Measurements from ENCODE around the gene PTPN18.
"Not testable (repeated sequence)": the region's sequence is repeated elsewhere in the genome, so short reads cannot be mapped to it uniquely, and the experiment has no call there.

Gene PTPN18

GRCh38 chr2:130328710-130329109 is 27.1 kb upstream of the PTPN18 start:
- Histone ChIP-seq H4K20me1 (ENCODE audit: insufficient read depth, low read length, poor library complexity, severe bottlenecking) (no peaks in the 10 kb centered on the region), H2AFZ (ENCODE audit: low read length) (no peak overlapping the region), H3F3A (ENCODE audit: low read depth) (no peaks in the 10 kb centered on the region), H3K9me3 (ENCODE audit: insufficient read depth, low read depth, low read length) (no peaks in the 10 kb centered on the region), H3K9me2 (replicated peaks; ENCODE audit: low read depth, low read length) (no peaks in the 10 kb centered on the region), H3K79me2 (ENCODE audit: insufficient read depth, low read length) (no peaks in the 10 kb centered on the region), H3K4me3 (ENCODE audit: low read length, poor library complexity, severe bottlenecking) (no peak overlapping the region), H3K36me3 (ENCODE audit: insufficient read depth, low read length) (no peaks in the 10 kb centered on the region), H3K9ac (ENCODE audit: low read depth, low read length, poor library complexity, severe bottlenecking) (no peak overlapping the region), H3K4me1 (ENCODE audit: insufficient read depth, low read length, poor library complexity, severe bottlenecking) (no peaks in the 10 kb centered on the region), H3K4me2 (ENCODE audit: low read depth, low read length, poor library complexity, severe bottlenecking) (no peak overlapping the region), H3K27me3 (ENCODE audit: insufficient read depth, low read length, poor library complexity, severe bottlenecking) (no peaks in the 10 kb centered on the region)
- TF ChIP-seq, protein P1, sequence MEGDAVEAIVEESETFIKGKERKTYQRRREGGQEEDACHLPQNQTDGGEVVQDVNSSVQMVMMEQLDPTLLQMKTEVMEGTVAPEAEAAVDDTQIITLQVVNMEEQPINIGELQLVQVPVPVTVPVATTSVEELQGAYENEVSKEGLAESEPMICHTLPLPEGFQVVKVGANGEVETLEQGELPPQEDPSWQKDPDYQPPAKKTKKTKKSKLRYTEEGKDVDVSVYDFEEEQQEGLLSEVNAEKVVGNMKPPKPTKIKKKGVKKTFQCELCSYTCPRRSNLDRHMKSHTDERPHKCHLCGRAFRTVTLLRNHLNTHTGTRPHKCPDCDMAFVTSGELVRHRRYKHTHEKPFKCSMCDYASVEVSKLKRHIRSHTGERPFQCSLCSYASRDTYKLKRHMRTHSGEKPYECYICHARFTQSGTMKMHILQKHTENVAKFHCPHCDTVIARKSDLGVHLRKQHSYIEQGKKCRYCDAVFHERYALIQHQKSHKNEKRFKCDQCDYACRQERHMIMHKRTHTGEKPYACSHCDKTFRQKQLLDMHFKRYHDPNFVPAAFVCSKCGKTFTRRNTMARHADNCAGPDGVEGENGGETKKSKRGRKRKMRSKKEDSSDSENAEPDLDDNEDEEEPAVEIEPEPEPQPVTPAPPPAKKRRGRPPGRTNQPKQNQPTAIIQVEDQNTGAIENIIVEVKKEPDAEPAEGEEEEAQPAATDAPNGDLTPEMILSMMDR (conservative IDR thresholded peaks at IDR 0.05; ENCODE audit: low read length): no peak
- no peak for TF ChIP-seq EZH2phosphoT487 (IDR thresholded peaks at IDR 0.05; ENCODE audit: borderline replicate concordance)

- no peaks in the 10 kb centered on the region for H3K27me3 ChIP-seq (ENCODE audit: insufficient read depth, low read length, poor library complexity, severe bottlenecking)
- H3K9ac ChIP-seq (ENCODE audit: low read depth, low read length, poor library complexity, severe bottlenecking): no peak overlapping the region
- TF ChIP-seq, protein P1 (conservative IDR thresholded peaks at IDR 0.05; ENCODE audit: low read length): peak; percentile 94
- no peak for TF ChIP-seq EZH2phosphoT487 (IDR thresholded peaks at IDR 0.05; ENCODE audit: borderline replicate concordance)
- no peaks in the 10 kb centered on the region for H3K9me2 ChIP-seq (replicated peaks; ENCODE audit: low read depth, low read length)
- H3F3A ChIP-seq (ENCODE audit: low read depth): no peaks in the 10 kb centered on the region
- H3K4me2 ChIP-seq (ENCODE audit: low read depth, low read length, poor library complexity, severe bottlenecking): no peak overlapping the region
- no peaks in the 10 kb centered on the region for H3K4me1 ChIP-seq (ENCODE audit: insufficient read depth, low read length, poor library complexity, severe bottlenecking)
- H3K9me3 ChIP-seq (ENCODE audit: insufficient read depth, low read depth, low read length): no peaks in the 10 kb centered on the region
- peak overlapping the region; percentile 68 for H2AFZ ChIP-seq (ENCODE audit: low read length)
- no peak overlapping the region for H3K4me3 ChIP-seq (ENCODE audit: low read length, poor library complexity, severe bottlenecking)
- no peaks in the 10 kb centered on the region for H3K36me3 ChIP-seq (ENCODE audit: insufficient read depth, low read length)
- no peaks in the 10 kb centered on the region for H4K20me1 ChIP-seq (ENCODE audit: insufficient read depth, low read length, poor library complexity, severe bottlenecking)
- H3K79me2 ChIP-seq (ENCODE audit: insufficient read depth, low read length): no peaks in the 10 kb centered on the region
These were observed 23.4 kb upstream of the PTPN18 start for GRCh38 chr2:130332271-130333073.

DNA sequence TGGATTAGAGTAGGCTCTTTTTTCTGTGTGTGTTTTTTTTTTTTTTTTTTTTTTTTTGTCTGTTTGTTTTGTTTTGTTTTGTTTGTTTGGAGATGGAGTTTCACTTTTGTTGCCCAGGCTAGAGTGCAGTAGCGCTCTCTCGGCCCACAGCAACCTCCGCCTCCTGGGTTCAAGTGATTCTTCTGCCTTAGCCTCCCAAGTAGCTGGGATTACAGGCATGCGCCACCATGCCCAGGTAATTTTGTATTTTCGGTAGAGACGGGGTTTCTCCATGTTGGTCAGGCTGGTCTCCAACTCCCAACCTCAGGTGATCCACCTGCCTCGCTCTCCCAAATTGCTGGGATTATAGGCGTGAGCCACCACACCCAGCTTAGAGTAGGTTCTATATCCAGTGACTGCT is 22.6 kb upstream of the PTPN18 start:
- not testable (repeated sequence) for H2AFZ ChIP-seq (ENCODE audit: low read length); H3K9ac ChIP-seq (ENCODE audit: low read depth, low read length, poor library complexity, severe bottlenecking); H3K27me3 ChIP-seq (ENCODE audit: insufficient read depth, low read length, poor library complexity, severe bottlenecking); H3K4me3 ChIP-seq (ENCODE audit: low read length, poor library complexity, severe bottlenecking); H3K36me3 ChIP-seq (ENCODE audit: insufficient read depth, low read length); H3K79me2 ChIP-seq (ENCODE audit: insufficient read depth, low read length); H3K4me1 ChIP-seq (ENCODE audit: insufficient read depth, low read length, poor library complexity, severe bottlenecking); H4K20me1 ChIP-seq (ENCODE audit: insufficient read depth, low read length, poor library complexity, severe bottlenecking); H3F3A ChIP-seq (ENCODE audit: low read depth); H3K4me2 ChIP-seq (ENCODE audit: low read depth, low read length, poor library complexity, severe bottlenecking); H3K9me3 ChIP-seq (ENCODE audit: insufficient read depth, low read depth, low read length); H3K9me2 ChIP-seq (replicated peaks; ENCODE audit: low read depth, low read length)

DNA sequence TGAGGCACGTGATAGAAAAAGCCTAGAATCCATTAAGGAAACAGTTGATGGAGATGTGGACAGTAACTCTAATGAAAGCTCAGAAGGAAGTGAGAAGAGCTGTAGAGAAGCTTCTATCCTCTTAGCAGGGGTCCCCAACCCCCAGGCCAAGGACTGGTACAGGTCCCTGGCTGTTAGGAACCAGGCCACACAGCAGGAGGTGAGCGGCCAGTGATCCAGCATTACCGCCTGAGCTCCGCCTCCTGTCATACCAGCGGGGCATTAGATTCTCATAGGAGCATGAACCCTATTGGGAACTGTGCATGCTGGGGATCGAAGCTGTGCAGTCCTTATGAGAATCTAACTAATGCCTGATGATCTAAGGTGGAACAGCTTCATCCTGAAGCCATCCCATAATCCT is 21.8 kb upstream of the PTPN18 start:
- Histone ChIP-seq H2AFZ (ENCODE audit: low read length) (no peak overlapping the region), H3K4me3 (ENCODE audit: low read length, poor library complexity, severe bottlenecking) (no peak overlapping the region), H3K27me3 (ENCODE audit: insufficient read depth, low read length, poor library complexity, severe bottlenecking) (no peaks in the 10 kb centered on the region), H4K20me1 (ENCODE audit: insufficient read depth, low read length, poor library complexity, severe bottlenecking) (no peaks in the 10 kb centered on the region), H3K4me1 (ENCODE audit: insufficient read depth, low read length, poor library complexity, severe bottlenecking) (no peaks in the 10 kb centered on the region), H3K4me2 (ENCODE audit: low read depth, low read length, poor library complexity, severe bottlenecking) (no peak overlapping the region), H3F3A (ENCODE audit: low read depth) (no peaks in the 10 kb centered on the region), H3K79me2 (ENCODE audit: insufficient read depth, low read length) (no peaks in the 10 kb centered on the region), H3K9me2 (replicated peaks; ENCODE audit: low read depth, low read length) (no peaks in the 10 kb centered on the region), H3K9me3 (ENCODE audit: insufficient read depth, low read depth, low read length) (no peaks in the 10 kb centered on the region), H3K9ac (ENCODE audit: low read depth, low read length, poor library complexity, severe bottlenecking) (no peak overlapping the region), H3K36me3 (ENCODE audit: insufficient read depth, low read length) (peaks cover 6% of the 10 kb centered on the region; the same call in 1 of the 2 replicates)
- no peak for TF ChIP-seq EZH2phosphoT487 (IDR thresholded peaks at IDR 0.05; ENCODE audit: borderline replicate concordance)
- TF ChIP-seq, protein P1 (conservative IDR thresholded peaks at IDR 0.05; ENCODE audit: low read length): no peak
